Osteoblast (primary cell): ENCODE data around the gene DAPK1. TPM values are rescaled to one million over a fixed set of nuclear protein-coding genes. Genes with fewer than 3 reads are reported as not detected.

Experiments used
- DNase-seq: peaks from one replicate; pipeline ENCODE4 v3.0.0; 2011; ENCODE audit warnings: low spot score, mixed read lengths; ENCODE audit not compliant: insufficient read length; ENCODE audit errors: missing footprints
- H2AFZ ChIP-seq: 2 replicates; pipeline ENCODE4 v1.6.0; 2011; ENCODE audit warnings: mild to moderate bottlenecking, low read length
- H3K27ac ChIP-seq: 2 replicates; pipeline ENCODE4 v1.5.1; 2011; ENCODE audit warnings: mild to moderate bottlenecking, low read depth, low read length, moderate library complexity
- H3K27me3 ChIP-seq: 2 replicates; pipeline ENCODE4 v1.6.0; 2012; ENCODE audit warnings: mild to moderate bottlenecking, control low read depth, inconsistent platforms, low read length, moderate library complexity; ENCODE audit not compliant: insufficient read depth
- H3K36me3 ChIP-seq: 2 replicates; pipeline ENCODE4 v1.5.1; 2011; ENCODE audit warnings: mild to moderate bottlenecking, low read length, control low read depth, moderate library complexity; ENCODE audit not compliant: insufficient read depth
- H3K4me1 ChIP-seq: 2 replicates; pipeline ENCODE4 v1.5.1; 2011; ENCODE audit warnings: mild to moderate bottlenecking, low read length, control low read depth, moderate library complexity; ENCODE audit not compliant: insufficient read depth
- H3K4me2 ChIP-seq: 2 replicates; pipeline ENCODE4 v1.6.0; 2011; ENCODE audit warnings: mild to moderate bottlenecking, low read length; ENCODE audit not compliant: insufficient read depth
- H3K4me3 ChIP-seq: fragments of 200-600 bp; sonication (generic); 3 replicates; pipeline ENCODE4 v1.5.1; 2012; ENCODE audit warnings: mild to moderate bottlenecking, low read length, inconsistent platforms; ENCODE audit not compliant: insufficient read depth
- H3K79me2 ChIP-seq: 2 replicates; pipeline ENCODE4 v1.6.0; 2012; ENCODE audit warnings: mild to moderate bottlenecking, low read length, control low read depth, inconsistent platforms; ENCODE audit not compliant: insufficient read depth
- H3K9me3 ChIP-seq: 2 replicates; pipeline ENCODE4 v1.5.1; 2011; ENCODE audit warnings: low read depth, low read length, control low read depth
- H4K20me1 ChIP-seq: 2 replicates; pipeline ENCODE4 v1.6.0; 2012; ENCODE audit warnings: mild to moderate bottlenecking, low read length, control low read depth; ENCODE audit not compliant: insufficient read depth
- total RNA-seq: library from RNA; depleted of rRNA; stranded (reverse); fragments of >200 nt; gene quantifications from 2 replicates; pipeline ENCODE4 v1.2.3, GENCODE V29; 2012
- TF ChIP-seq, protein P1 (sequence below): IDR thresholded peaks from 2 replicates; pipeline ENCODE4 v1.5.1; 2011; ENCODE audit warnings: mild to moderate bottlenecking, low read depth, low read length, moderate library complexity; ENCODE audit errors: extremely low read depth

The DAPK1 gene
- total RNA-seq, 1 donor, result 55.4 TPM

DNA sequence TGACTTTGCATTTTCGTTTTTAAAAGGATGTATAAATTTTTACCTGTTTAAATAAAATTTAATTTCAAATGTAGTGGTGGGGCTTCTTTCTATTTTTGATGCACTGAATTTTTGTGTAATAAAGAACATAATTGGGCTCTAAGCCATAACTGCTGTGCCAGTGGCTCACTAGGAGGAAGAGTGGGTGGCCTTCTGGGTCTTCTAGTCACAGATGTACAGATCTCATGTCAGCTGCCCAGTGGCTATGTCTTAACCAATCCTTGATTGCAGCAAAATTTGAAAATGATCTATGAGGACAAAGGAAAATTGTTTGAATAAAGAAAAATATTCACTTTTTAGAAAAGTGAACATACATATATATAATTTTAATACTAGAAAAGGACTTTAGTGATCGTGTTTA, 233.7 kb downstream of the DAPK1 start:
- TF ChIP-seq, protein P1, sequence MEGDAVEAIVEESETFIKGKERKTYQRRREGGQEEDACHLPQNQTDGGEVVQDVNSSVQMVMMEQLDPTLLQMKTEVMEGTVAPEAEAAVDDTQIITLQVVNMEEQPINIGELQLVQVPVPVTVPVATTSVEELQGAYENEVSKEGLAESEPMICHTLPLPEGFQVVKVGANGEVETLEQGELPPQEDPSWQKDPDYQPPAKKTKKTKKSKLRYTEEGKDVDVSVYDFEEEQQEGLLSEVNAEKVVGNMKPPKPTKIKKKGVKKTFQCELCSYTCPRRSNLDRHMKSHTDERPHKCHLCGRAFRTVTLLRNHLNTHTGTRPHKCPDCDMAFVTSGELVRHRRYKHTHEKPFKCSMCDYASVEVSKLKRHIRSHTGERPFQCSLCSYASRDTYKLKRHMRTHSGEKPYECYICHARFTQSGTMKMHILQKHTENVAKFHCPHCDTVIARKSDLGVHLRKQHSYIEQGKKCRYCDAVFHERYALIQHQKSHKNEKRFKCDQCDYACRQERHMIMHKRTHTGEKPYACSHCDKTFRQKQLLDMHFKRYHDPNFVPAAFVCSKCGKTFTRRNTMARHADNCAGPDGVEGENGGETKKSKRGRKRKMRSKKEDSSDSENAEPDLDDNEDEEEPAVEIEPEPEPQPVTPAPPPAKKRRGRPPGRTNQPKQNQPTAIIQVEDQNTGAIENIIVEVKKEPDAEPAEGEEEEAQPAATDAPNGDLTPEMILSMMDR, result no peak
- no peak overlapping the region for H3K27ac ChIP-seq
- H3K27me3 ChIP-seq, result no peaks in the 10 kb centered on the region
- no peaks in the 10 kb centered on the region for H4K20me1 ChIP-seq
- H3K4me2 ChIP-seq, result no peak overlapping the region
- peaks cover 17% of the 10 kb centered on the region for H3K4me1 ChIP-seq
- no peaks in the 10 kb centered on the region for H3K9me3 ChIP-seq
- H2AFZ ChIP-seq, result no peak overlapping the region
- no peak for DNase-seq
- no peak overlapping the region for H3K4me3 ChIP-seq
- H3K36me3 ChIP-seq, result peaks cover 43% of the 10 kb centered on the region
- H3K79me2 ChIP-seq, result peaks cover 29% of the 10 kb centered on the region

DNA sequence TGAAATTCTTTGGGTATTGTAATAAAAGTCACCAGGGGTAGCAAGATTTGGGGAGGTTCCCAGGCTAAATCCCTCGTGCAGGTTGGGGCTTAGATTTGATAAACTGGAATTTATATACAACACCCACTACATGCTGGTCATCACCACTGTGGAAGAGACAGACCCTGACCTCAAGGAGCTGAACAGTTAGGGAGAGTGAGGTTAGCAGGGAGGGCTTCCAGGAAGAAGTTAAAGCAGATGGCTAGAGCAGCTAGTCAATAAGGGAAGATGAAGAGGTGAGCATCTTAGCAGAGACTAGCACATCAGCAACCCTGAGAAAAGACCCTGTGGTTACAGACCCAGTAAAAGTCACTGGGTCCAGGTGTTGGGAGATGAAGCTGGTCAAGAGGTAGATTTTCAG, 234.7 kb downstream of the DAPK1 start:
- H4K20me1 ChIP-seq, result no peaks in the 10 kb centered on the region
- DNase-seq, result no peak
- H3K27me3 ChIP-seq, result no peaks in the 10 kb centered on the region
- peaks cover 12% of the 10 kb centered on the region for H3K4me1 ChIP-seq
- TF ChIP-seq, protein P1, result no peak
- no peak overlapping the region for H3K4me3 ChIP-seq
- no peak overlapping the region for H3K4me2 ChIP-seq
- no peak overlapping the region for H3K27ac ChIP-seq
- H2AFZ ChIP-seq, result no peak overlapping the region
- no peaks in the 10 kb centered on the region for H3K9me3 ChIP-seq
- H3K79me2 ChIP-seq, result peaks cover 19% of the 10 kb centered on the region
- peaks cover 43% of the 10 kb centered on the region for H3K36me3 ChIP-seq

DNA sequence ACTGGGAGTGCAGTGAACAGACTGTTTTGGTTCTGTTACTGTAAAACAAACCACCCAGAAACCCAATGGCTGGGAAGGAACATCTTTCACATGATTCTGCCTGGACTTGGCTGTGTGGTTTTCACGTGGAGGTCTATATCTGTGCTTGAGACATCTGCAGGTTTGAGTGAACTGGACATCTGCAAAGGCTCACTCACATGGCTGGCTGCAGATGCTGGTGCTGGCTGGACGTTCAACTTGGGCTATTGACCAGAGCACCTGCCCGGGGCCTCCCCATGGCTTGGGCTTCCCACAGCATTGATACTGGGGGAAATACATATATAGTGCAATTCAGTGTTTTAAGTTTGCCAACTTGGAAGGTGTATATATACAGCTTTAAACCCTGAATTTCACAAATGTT, 235.1 kb downstream of the DAPK1 start:
- Histone ChIP-seq H3K27me3 (no peaks in the 10 kb centered on the region), H3K79me2 (peaks cover 15% of the 10 kb centered on the region), H3K9me3 (no peaks in the 10 kb centered on the region), H3K4me1 (peaks cover 9% of the 10 kb centered on the region), H2AFZ (no peak overlapping the region), H3K4me2 (no peak overlapping the region), H3K4me3 (no peak overlapping the region), H3K36me3 (peaks cover 40% of the 10 kb centered on the region), H3K27ac (no peak overlapping the region), H4K20me1 (no peaks in the 10 kb centered on the region)
- no peak for DNase-seq
- TF ChIP-seq, protein P1, result no peak

DNA sequence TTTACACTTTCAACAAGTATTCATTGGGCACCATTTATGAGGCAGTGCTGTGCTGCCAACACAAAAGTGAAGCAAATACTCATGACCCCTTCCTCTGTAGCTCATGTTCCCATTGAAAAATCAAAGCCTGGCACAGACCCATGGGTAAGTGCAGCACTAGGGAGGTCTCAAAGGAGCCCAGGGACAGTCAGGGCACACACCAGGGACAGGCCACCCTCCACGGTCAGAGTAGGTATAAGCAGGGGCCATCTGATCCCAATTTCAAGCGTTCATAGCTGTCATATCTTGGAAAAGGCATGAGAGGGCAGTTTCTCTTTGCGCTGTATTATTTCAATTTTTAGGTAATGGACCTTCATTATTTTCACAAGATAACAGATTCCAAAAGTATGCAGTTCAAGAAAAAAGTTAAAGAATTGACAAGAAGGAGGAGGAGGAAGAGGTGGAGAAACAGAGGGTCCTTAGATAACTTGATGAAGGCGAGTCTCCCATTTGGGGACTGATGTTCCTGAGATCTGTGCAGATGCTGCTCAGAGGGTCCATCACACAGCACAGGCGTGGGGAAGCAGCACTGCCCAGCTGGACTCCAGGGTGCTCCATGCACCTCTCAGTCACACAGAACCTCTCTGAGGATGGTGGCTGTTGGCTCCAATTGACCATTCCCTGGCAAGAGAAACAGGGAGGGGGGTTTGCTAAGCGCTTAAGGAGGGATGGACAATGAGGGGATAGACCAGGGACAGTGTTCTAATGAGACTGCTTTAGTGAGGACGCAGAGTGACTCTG, 235.8 kb downstream of the DAPK1 start:
- no peaks in the 10 kb centered on the region for H4K20me1 ChIP-seq
- no peak for DNase-seq
- H2AFZ ChIP-seq, result peak overlapping the region; percentile 60
- TF ChIP-seq, protein P1, result no peak
- no peak overlapping the region for H3K4me3 ChIP-seq
- H3K36me3 ChIP-seq, result peaks cover 33% of the 10 kb centered on the region
- no peaks in the 10 kb centered on the region for H3K27me3 ChIP-seq
- peaks cover 8% of the 10 kb centered on the region for H3K79me2 ChIP-seq
- peaks cover 5% of the 10 kb centered on the region for H3K4me1 ChIP-seq
- H3K9me3 ChIP-seq, result no peaks in the 10 kb centered on the region
- no peak overlapping the region for H3K27ac ChIP-seq
- H3K4me2 ChIP-seq, result no peak overlapping the region
